ENCODE measurements around the gene DSPP. TPM values are rescaled to one million over a fixed set of nuclear protein-coding genes. Genes with fewer than 3 reads are reported as not detected.

DSPP gene
- polyA plus RNA-seq, 1 donor (not counting 4 experiments of a cell fraction or from before 2014, with no cell fraction given) = not detected

GRCh38 chr4:87650938-87651337 lies 42.6 kb downstream of the DSPP start:
- Histone ChIP-seq H2AFZ (ENCODE audit: control insufficient read depth, low read length) (no peak overlapping the region), H3K36me3 (ENCODE audit: control insufficient read depth in 2 of 2, extremely low read depth in 1 of 2, insufficient read depth in 2 of 2, low read length in 2 of 2) (no peaks in the 10 kb centered on the region), H3K4me2 (ENCODE audit: control insufficient read depth, extremely low read depth, insufficient read depth, low read depth, low read length) (no peak overlapping the region), H3K27ac (ENCODE audit: control insufficient read depth, insufficient read depth, low read length) (no peak overlapping the region), H3K9ac (ENCODE audit: control insufficient read depth, extremely low read depth, insufficient read depth, low read length) (no peak overlapping the region), H3K27me3 (ENCODE audit: control insufficient read depth, extremely low read depth, insufficient read depth, low read length) (no peaks in the 10 kb centered on the region), H3K9me1 (ENCODE audit: control insufficient read depth, extremely low read depth, insufficient read depth, low read length) (no peaks in the 10 kb centered on the region), H4K20me1 (ENCODE audit: control insufficient read depth, extremely low read depth, insufficient read depth, low read length) (no peaks in the 10 kb centered on the region), H3K9me3 (ENCODE audit: control insufficient read depth, low read depth, low read length) (no peaks in the 10 kb centered on the region), H3K79me2 (ENCODE audit: control insufficient read depth, insufficient read depth, low read length) (no peaks in the 10 kb centered on the region), H3K4me1 (ENCODE audit: control insufficient read depth, extremely low read depth, insufficient read depth, low read length) (no peaks in the 10 kb centered on the region), H3K4me3 (ENCODE audit: control insufficient read depth in 2 of 3, extremely low read depth in 1 of 3, insufficient read depth in 2 of 3, low read depth in 1 of 3, low read length in 3 of 3) (no peak overlapping the region)
- DNase-seq (ENCODE audit: low read depth, low spot score) (no peak), FAIRE-seq (no peak)
- TF ChIP-seq CTCF (optimal IDR thresholded peaks at IDR 0.05 in 1 of 3, IDR thresholded peaks at IDR 0.05 in 1 of 3, conservative IDR thresholded peaks at IDR 0.05 in 1 of 3; ENCODE audit: extremely low read depth in 1 of 3, insufficient read depth in 2 of 3, low read length in 3 of 3) (no peak), EZH2 (IDR thresholded peaks at IDR 0.05; ENCODE audit: low read length) (no peak)
- dilution Hi-C loops (cut with MboI; ENCODE audit: extremely low pct_ligation_motif_present, low sequenced_read_pairs) = no loop called here

GRCh38 chr4:87651941-87652340 lies 43.6 kb downstream of the DSPP start:
- Histone ChIP-seq H3K4me3 (ENCODE audit: control insufficient read depth in 2 of 3, extremely low read depth in 1 of 3, insufficient read depth in 2 of 3, low read depth in 1 of 3, low read length in 3 of 3) (no peak overlapping the region), H3K4me2 (ENCODE audit: control insufficient read depth, extremely low read depth, insufficient read depth, low read depth, low read length) (no peak overlapping the region), H3K9me3 (ENCODE audit: control insufficient read depth, low read depth, low read length) (no peaks in the 10 kb centered on the region), H3K79me2 (ENCODE audit: control insufficient read depth, insufficient read depth, low read length) (no peaks in the 10 kb centered on the region), H3K36me3 (ENCODE audit: control insufficient read depth in 2 of 2, extremely low read depth in 1 of 2, insufficient read depth in 2 of 2, low read length in 2 of 2) (no peaks in the 10 kb centered on the region), H3K4me1 (ENCODE audit: control insufficient read depth, extremely low read depth, insufficient read depth, low read length) (no peaks in the 10 kb centered on the region), H3K9me1 (ENCODE audit: control insufficient read depth, extremely low read depth, insufficient read depth, low read length) (no peaks in the 10 kb centered on the region), H4K20me1 (ENCODE audit: control insufficient read depth, extremely low read depth, insufficient read depth, low read length) (no peaks in the 10 kb centered on the region), H3K27me3 (ENCODE audit: control insufficient read depth, extremely low read depth, insufficient read depth, low read length) (no peaks in the 10 kb centered on the region), H2AFZ (ENCODE audit: control insufficient read depth, low read length) (no peak overlapping the region), H3K9ac (ENCODE audit: control insufficient read depth, extremely low read depth, insufficient read depth, low read length) (no peak overlapping the region), H3K27ac (ENCODE audit: control insufficient read depth, insufficient read depth, low read length) (no peak overlapping the region)
- FAIRE-seq (no peak), DNase-seq (ENCODE audit: low read depth, low spot score) (no peak)
- TF ChIP-seq EZH2 (IDR thresholded peaks at IDR 0.05; ENCODE audit: low read length) = no peak
- no peak for TF ChIP-seq CTCF (optimal IDR thresholded peaks at IDR 0.05 in 1 of 3, IDR thresholded peaks at IDR 0.05 in 1 of 3, conservative IDR thresholded peaks at IDR 0.05 in 1 of 3; ENCODE audit: extremely low read depth in 1 of 3, insufficient read depth in 2 of 3, low read length in 3 of 3)
- dilution Hi-C loops (cut with MboI; ENCODE audit: extremely low pct_ligation_motif_present, low sequenced_read_pairs) = no loop called here
